Erythroblast (primary cell): Measurements from ENCODE around the gene GALE.
A peak's percentile ranks its signal among the peaks of the same experiment; 100 is the strongest.
"Not testable (repeated sequence)": the region's sequence is repeated elsewhere in the genome, so short reads cannot be mapped to it uniquely, and the experiment has no call there.

ENCODE experiments used
- DNase-seq, 2 experiments: peaks; one replicate each; lab custom pipeline; 2025; lab: John Stamatoyannopoulos, UW
- GATA1 ChIP-seq: IDR thresholded peaks from 2 replicates; pipeline ENCODE4 v1.6.1; 2011; ENCODE audit warnings: low read depth, mild to moderate bottlenecking, control low read depth, low read length, moderate library complexity
- POLR2A ChIP-seq: IDR thresholded peaks from 2 replicates; pipeline ENCODE4 v1.6.1; 2011; ENCODE audit warnings: mild to moderate bottlenecking, low read length

Gene GALE

DNA sequence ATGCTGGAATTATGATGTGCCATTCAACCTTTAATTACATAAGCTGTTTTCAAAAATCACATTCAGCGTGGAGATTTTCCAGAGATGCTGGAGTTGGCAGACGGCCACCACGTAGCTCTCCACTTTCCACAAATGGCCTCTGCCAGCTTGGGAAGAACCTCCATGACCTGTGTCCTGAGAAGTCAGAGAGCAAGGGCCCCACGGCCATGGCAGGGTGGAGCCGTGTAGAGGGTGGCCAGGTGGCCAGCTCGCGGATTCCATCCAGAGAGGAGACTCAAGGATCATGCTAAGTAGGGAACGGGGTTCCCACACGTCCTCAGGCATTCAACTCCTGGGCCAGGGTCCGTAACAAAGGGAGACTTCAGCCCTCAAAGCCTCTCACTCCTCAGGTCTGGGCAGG is 1.3 kb upstream of the GALE start:
- TF ChIP-seq POLR2A, result no peak
- no peak for TF ChIP-seq GATA1

DNA sequence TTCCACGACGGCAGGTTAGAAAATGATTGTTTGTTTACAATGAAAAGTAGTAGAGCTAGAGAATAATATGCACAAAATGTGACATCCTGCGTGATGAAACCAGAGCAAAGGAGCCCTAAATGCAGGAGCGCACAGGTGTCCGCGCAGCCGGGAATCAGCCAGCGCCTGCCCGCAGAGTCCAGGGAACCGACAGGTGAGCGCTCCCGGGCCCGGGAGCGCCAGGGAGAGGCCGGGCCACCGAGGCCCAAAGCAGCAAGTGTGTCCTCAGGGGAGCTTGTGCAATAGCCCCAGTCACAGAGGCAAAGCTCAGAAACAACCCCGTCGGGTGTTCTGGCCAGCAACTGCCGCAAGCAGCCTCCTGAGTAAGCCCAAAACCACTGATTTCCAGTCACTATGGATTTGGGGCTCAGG is 789 bp upstream of the GALE start:
- DNase-seq, result peak in 1 of 2 experiments; percentile 44
- TF ChIP-seq GATA1, result no peak
- TF ChIP-seq POLR2A, result no peak

More for the DNA sequence above, 1.3 kb upstream of the GALE start:
- no peak for DNase-seq

DNA sequence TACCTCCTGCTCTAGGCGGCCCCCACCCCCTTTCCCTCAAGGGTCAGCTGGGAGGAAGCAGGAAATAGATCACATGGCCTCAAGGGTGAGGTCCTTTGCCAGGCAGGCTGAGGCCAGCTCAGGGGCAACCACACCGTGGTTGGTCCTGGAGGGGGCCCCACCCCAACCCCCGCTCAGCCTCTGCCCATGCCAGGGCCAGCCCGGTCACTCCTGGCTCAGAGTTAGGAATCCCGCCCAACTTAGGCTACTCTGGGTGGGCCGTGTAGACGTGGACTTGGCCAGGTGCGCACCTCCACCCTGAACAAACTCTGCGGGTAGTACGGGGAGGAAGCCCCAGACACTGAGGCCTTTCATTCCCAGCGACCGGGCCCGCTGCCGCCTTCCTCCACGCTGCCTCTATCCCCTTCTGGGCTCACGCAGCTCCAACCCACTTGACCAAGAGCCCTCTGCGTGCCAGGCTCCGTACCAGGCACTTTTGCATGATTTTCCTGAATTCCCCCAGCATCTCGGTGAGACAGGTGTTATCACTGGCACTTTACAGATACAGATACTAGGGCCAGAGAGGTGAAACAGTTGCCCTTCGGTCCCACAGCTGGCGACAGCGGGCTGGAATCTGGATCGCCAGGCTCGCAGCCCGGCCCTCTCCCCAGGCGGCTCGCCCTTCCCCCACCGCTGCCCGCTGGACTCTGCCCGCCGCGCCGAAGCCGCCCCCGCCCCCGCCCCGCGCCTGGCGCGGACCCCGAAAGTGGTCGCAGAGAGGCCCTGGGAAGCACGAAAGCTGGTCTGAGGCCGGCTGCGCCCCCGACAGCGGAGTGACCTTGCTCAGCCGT is 769 bp downstream of the GALE start:
- DNase-seq, result peak in 1 of 2 experiments; percentile 60
- TF ChIP-seq POLR2A (peak; percentile 43), GATA1 (no peak)

DNA sequence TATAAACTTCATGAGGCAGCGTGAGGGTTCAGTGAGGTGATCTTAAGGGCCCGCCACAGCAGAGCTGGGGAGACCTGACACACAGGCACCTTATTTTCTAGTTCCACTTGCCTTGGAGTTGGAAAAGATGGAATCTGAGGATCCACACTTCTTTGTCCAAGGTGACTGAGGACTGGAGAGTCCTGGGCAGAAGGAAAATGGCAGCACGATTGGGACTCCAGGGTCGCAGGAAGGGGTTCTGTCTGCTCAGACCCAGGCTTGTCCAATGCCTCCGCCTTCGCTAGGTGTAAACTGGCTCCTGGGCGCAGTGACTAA is 1.3 kb downstream of the GALE start:
- DNase-seq, result no peak
- TF ChIP-seq POLR2A, result no peak

DNA sequence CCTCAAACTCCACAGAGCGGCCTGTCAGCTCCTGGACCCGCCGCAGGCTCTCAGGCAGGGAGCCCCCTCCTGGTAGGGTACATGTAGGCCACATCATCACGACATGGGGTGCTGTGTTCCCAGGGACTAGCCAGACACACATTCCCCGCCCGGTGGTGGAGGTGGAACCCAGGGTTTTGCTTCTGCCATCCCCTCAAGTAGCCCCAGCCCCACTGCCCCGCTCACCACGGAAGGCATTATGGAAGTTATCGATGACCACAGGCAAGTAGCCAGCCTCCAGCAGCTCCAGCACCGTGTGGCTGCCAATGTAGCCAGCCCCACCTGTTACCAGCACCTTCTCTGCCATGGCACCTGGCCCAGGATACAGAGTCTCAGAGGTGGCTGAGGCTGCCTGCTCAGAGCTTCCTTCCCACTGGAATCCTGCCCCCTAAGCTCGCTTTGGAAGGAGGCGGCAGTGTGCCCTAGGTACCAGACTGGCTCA is 1.9 kb downstream of the GALE start:
- peak in 1 of 2 experiments; percentile 42 for DNase-seq
- no peak for TF ChIP-seq GATA1
- no peak for TF ChIP-seq POLR2A

GRCh38 chr1:23797478-23798448 is 2.8 kb downstream of the GALE start:
- TF ChIP-seq GATA1 (no peak), POLR2A (no peak)
- no peak for DNase-seq

GRCh38 chr1:23796466-23797271 is 3.9 kb downstream of the GALE start:
- no peak for TF ChIP-seq GATA1
- no peak for TF ChIP-seq POLR2A

GRCh38 chr1:23795676-23796465 is 4.7 kb downstream of the GALE start:
- DNase-seq, result no peak
- no peak for TF ChIP-seq GATA1
- TF ChIP-seq POLR2A, result no peak

More at GRCh38 chr1:23796466-23797271, 3.9 kb downstream of the GALE start:
- DNase-seq, result peak in 1 of 2 experiments; percentile 19

DNA sequence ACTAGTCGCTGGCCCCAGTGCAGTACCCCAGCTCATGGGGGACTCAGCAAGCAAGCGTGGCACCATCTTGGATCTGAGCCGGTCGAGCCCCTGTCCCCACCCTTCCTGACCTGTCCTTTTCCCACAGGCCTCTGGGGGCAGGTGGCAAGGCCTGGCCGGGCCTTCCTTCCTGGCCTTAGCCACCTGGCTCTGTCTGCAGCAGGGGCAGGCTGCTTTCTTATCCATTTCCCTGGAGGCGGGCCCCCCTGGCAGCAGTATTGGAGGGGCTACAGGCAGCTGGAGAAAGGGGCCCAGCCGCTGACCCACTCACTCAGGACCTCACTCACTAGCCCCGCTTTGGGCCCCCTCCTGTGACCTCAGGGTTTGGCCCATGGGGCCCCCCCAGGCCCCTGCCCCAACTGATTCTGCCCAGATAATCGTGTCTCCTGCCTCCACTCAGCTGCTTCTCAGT is 5.8 kb downstream of the GALE start:
- not testable (repeated sequence) for DNase-seq

GRCh38 chr1:23793861-23794731 is 6.5 kb downstream of the GALE start:
- TF ChIP-seq POLR2A (no peak), GATA1 (no peak)
- DNase-seq, result no peak

DNA sequence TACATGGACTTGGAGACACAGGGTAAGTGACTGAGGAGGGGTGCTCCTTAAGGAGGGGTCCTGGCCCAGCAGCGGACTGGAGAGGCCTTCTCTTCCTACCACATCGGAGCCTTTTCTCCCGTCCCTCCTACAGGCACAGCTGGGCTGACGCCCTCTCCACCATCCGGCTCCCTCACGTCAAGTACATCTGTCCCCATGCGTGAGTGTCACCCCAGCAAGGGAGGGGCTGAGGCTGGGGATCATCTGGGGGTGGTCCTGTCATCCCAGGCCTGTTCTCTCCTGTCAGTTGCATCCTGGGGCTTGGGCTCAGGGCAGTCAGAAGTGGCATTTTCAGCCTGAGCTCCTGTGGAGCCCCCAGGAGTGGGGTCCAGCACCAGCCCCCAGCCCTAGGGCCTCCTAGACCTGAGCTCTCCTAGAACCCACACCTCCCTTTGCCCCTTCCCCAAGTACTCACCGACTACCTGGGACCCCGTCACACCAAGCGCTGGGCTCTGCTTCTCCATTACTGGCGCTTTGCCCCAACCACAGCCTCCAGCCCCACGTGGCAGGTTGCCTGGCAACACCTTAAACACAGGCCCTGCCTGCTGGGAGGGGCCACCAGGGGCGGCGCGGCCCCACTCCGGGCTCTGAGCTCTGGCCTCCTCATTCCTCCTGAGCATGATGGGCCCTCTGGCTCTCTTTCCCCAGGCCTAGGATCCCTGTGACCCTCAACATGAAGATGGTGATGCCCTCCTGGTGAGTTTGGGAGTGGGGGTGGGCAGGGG is 7.4 kb downstream of the GALE start:
- TF ChIP-seq GATA1 (no peak), POLR2A (no peak)
- DNase-seq, result peak in 1 of 2 experiments; percentile 86
